Neutrophil (primary cell): ENCODE results near the gene TRPM1.

Experiments used
- H3K27ac ChIP-seq: fragments of 200-600 bp; sonication (generic); 2 replicates; pipeline ENCODE4 v1.5.1; 2016; ENCODE audit warnings: mild to moderate bottlenecking, moderate library complexity
- H3K27me3 ChIP-seq: fragments of 200-600 bp; sonication (generic); 2 replicates; pipeline ENCODE4 v1.6.0; 2016; ENCODE audit warnings: mild to moderate bottlenecking
- H3K36me3 ChIP-seq: fragments of 200-600 bp; sonication (generic); 2 replicates; pipeline ENCODE4 v1.5.1; 2017
- H3K4me1 ChIP-seq, 2 experiments: fragments of 200-600 bp in 1 of 2; sonication (generic) in 1 of 2; 1 replicate in 1 of 2; 2 replicates in 1 of 2; pipeline versions ENCODE4 v1.5.1 to v1.6.1; 2013 to 2016; ENCODE audit warnings: low read depth in 1 of 2, low read length in 1 of 2, mild to moderate bottlenecking in 1 of 2, moderate library complexity in 1 of 2; ENCODE audit not compliant: control insufficient read depth in 1 of 2, insufficient read depth in 1 of 2
- H3K4me3 ChIP-seq, 2 experiments: fragments of 200-600 bp in 1 of 2; sonication (generic) in 1 of 2; 1 replicate in 1 of 2; 2 replicates in 1 of 2; pipeline ENCODE4 v1.5.1; 2013 to 2016; ENCODE audit warnings: low read depth in 1 of 2, low read length in 1 of 2, mild to moderate bottlenecking in 1 of 2, moderate library complexity in 1 of 2
- H3K9me3 ChIP-seq: fragments of 200-600 bp; sonication (generic); 2 replicates; pipeline ENCODE4 v1.5.1; 2016
- CTCF ChIP-seq: fragments of 200-600 bp; sonication (generic); IDR thresholded peaks from 2 replicates; pipeline ENCODE4 v1.5.1; 2016; ENCODE audit warnings: antibody characterized with exemption

TRPM1 gene

GRCh38 chr15:31024330-31024729 is 77.2 kb downstream of the TRPM1 start:
- Histone ChIP-seq H3K9me3 (no peaks in the 10 kb centered on the region), H3K4me3 (no peak overlapping the region), H3K36me3 (no peaks in the 10 kb centered on the region), H3K27me3 (peaks cover 27% of the 10 kb centered on the region), H3K27ac (no peak overlapping the region), H3K4me1 (no peaks in the 10 kb centered on the region)
- TF ChIP-seq CTCF: no peak

- no peak overlapping the region for H3K27ac ChIP-seq
- H3K4me3 ChIP-seq: no peak overlapping the region
- no peak for TF ChIP-seq CTCF
Measured at GRCh38 chr15:31023841-31024240, 77.7 kb downstream of the TRPM1 start.

GRCh38 chr15:31021067-31021665 is 80.4 kb downstream of the TRPM1 start:
- Histone ChIP-seq H3K9me3 (no peaks in the 10 kb centered on the region), H3K4me3 (no peak overlapping the region), H3K36me3 (no peaks in the 10 kb centered on the region), H3K4me1 (no peaks in the 10 kb centered on the region), H3K27ac (no peak overlapping the region), H3K27me3 (no peaks in the 10 kb centered on the region)
- no peak for TF ChIP-seq CTCF

More at GRCh38 chr15:31023841-31024240, 77.7 kb downstream of the TRPM1 start:
- H3K36me3 ChIP-seq: no peaks in the 10 kb centered on the region
- H3K27me3 ChIP-seq: peaks cover 22% of the 10 kb centered on the region
- H3K9me3 ChIP-seq: no peaks in the 10 kb centered on the region
- no peaks in the 10 kb centered on the region for H3K4me1 ChIP-seq

GRCh38 chr15:31020542-31020941 is 81.0 kb downstream of the TRPM1 start:
- H3K27me3 ChIP-seq: no peaks in the 10 kb centered on the region
- H3K9me3 ChIP-seq: no peaks in the 10 kb centered on the region
- no peaks in the 10 kb centered on the region for H3K4me1 ChIP-seq
- no peaks in the 10 kb centered on the region for H3K36me3 ChIP-seq
- TF ChIP-seq CTCF: no peak
- H3K4me3 ChIP-seq: no peak overlapping the region
- H3K27ac ChIP-seq: no peak overlapping the region

GRCh38 chr15:31019986-31020385 is 81.5 kb downstream of the TRPM1 start:
- Histone ChIP-seq H3K4me1 (no peaks in the 10 kb centered on the region), H3K27me3 (no peaks in the 10 kb centered on the region), H3K27ac (no peak overlapping the region), H3K9me3 (no peaks in the 10 kb centered on the region), H3K36me3 (no peaks in the 10 kb centered on the region), H3K4me3 (no peak overlapping the region)
- no peak for TF ChIP-seq CTCF
